ENCODE results near the gene FANCE.

GRCh38 chr6:35511562-35511941 is 59.4 kb downstream of the FANCE start:
- TF ChIP-seq CTCF (IDR thresholded peaks at IDR 0.05) (no peak), ZFX (IDR thresholded peaks at IDR 0.05; ENCODE audit: borderline replicate concordance) (no peak)

All from 22Rv1 (cell line).